ENCODE measurements around the gene CEP112.

DNA sequence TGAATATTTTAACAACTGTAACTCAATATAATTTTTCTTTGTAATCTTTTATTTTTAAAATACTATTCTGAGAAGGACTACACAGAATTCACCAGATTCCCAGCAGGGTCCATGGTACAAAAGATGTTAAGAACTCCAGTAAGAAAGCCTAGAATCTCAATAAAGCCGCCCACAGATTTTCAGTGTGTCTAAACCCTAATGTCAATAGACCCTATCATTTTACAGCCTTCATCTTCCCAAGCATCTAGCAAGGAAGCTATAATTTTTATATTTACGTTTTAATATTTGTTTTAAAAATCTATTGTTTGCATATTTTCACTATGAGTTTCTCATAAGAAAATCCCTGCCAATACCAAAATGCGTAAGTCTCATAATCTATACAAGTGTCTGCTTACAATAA is 148.5 kb downstream of the CEP112 start:
- TF ChIP-seq, protein P1, sequence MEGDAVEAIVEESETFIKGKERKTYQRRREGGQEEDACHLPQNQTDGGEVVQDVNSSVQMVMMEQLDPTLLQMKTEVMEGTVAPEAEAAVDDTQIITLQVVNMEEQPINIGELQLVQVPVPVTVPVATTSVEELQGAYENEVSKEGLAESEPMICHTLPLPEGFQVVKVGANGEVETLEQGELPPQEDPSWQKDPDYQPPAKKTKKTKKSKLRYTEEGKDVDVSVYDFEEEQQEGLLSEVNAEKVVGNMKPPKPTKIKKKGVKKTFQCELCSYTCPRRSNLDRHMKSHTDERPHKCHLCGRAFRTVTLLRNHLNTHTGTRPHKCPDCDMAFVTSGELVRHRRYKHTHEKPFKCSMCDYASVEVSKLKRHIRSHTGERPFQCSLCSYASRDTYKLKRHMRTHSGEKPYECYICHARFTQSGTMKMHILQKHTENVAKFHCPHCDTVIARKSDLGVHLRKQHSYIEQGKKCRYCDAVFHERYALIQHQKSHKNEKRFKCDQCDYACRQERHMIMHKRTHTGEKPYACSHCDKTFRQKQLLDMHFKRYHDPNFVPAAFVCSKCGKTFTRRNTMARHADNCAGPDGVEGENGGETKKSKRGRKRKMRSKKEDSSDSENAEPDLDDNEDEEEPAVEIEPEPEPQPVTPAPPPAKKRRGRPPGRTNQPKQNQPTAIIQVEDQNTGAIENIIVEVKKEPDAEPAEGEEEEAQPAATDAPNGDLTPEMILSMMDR (IDR thresholded peaks at IDR 0.05) = no peak
- no peak for TF ChIP-seq POLR2AphosphoS5 (IDR thresholded peaks at IDR 0.05; ENCODE audit: insufficient read depth in 1 of 2, low read depth in 1 of 2)

Measured in vagina (tissue), 2 donors.